K562 (cell line): ENCODE results near the gene AGA. TPM values are rescaled to one million over a fixed set of nuclear protein-coding genes. Genes with fewer than 3 reads are reported as not detected.
A peak's percentile ranks its signal among the peaks of the same experiment; 100 is the strongest.

Source experiments
- ATAC-seq: fragments of 200-7000 bp; cut with Tn5 transposase; 3 replicates; pipeline ENCODE4 v1.9.1; 2020; ENCODE audit warnings: moderate library complexity
- BruUV-seq: library from RNA; stranded (reverse); fragments of 400-500 nt; replicated peaks from 2 replicates; lab custom pipeline; 2021; lab: Mats Ljungman, UMichigan
- CTCF ChIA-PET: fragments of 300-600 bp; formaldehyde crosslinking; extraction: SDS; loops from one replicate; lab custom pipeline; 2021; ENCODE audit warnings: low intra/inter-chr PET ratio; lab: Yijun Ruan, JAX
- POLR2A ChIA-PET: fragments of 300-600, 350-650 bp; sonication (Branson Sonifier 250); formaldehyde crosslinking; extraction: SDS; loops from one replicate; lab custom pipeline; 2021; ENCODE audit warnings: antibody characterized with exemption, inconsistent platforms; lab: Yijun Ruan, JAX
- DNase-seq, 4 experiments: peaks; one replicate each; pipeline versions ENCODE4 v3.0.0 to v3.0.0-alpha.2; 2011 to 2018; ENCODE audit warnings: low spot score in 3 of 4, mixed read lengths in 3 of 4; ENCODE audit errors: extremely low read depth in 1 of 4
- FAIRE-seq: peaks from 2 replicates; lab custom pipeline; 2011; peaks lifted over from hg19 to GRCh38; lab: Jason Lieb, UNC
- H2AFZ ChIP-seq: 2 replicates; pipeline ENCODE4 v1.6.0; 2011; ENCODE audit warnings: low read depth, low read length, control low read depth, inconsistent platforms
- H3K27ac ChIP-seq: fragments of 200-600 bp; 3 replicates; pipeline ENCODE4 v1.8.0; 2011; ENCODE audit warnings: low read depth, mild to moderate bottlenecking, control low read depth, inconsistent platforms, low read length, moderate library complexity, mixed read lengths; ENCODE audit errors: extremely low read depth
- H3K27me3 ChIP-seq, 2 experiments: fragments of 300-600 bp in 1 of 2; 2 replicates in 1 of 2; 3 replicates in 1 of 2; pipeline versions ENCODE4 v1.6.0 to v1.8.0; 2011; ENCODE audit warnings: inconsistent platforms in 2 of 2, low read length in 2 of 2, mild to moderate bottlenecking in 1 of 2, mixed read lengths in 1 of 2, moderate library complexity in 1 of 2; ENCODE audit not compliant: control insufficient read depth in 2 of 2, insufficient read depth in 2 of 2
- H3K36me3 ChIP-seq: fragments of 300-600 bp; 3 replicates; pipeline ENCODE4 v1.8.0; 2011; ENCODE audit warnings: mild to moderate bottlenecking, low read length, inconsistent platforms; ENCODE audit not compliant: control insufficient read depth, insufficient read depth
- H3K4me1 ChIP-seq, 2 experiments: fragments of 200-600 bp in 1 of 2; replicated peaks in 1 of 2; 2 replicates in 1 of 2; 3 replicates in 1 of 2; pipeline versions ENCODE4 v1.5.1 to v1.8.0; 2011; ENCODE audit warnings: inconsistent platforms in 2 of 2, low read length in 2 of 2, mild to moderate bottlenecking in 1 of 2, mixed read lengths in 1 of 2, moderate library complexity in 1 of 2; ENCODE audit not compliant: control insufficient read depth in 2 of 2, insufficient read depth in 2 of 2
- H3K4me2 ChIP-seq: 2 replicates; pipeline ENCODE4 v1.6.1; 2011; ENCODE audit warnings: low read length, control low read depth, inconsistent platforms, mixed read lengths; ENCODE audit not compliant: insufficient read depth
- H3K4me3 ChIP-seq: fragments of 200-600 bp; sonication (generic), shearing (Covaris generic); 2 replicates; pipeline ENCODE4 v1.5.1; 2016; ENCODE audit warnings: control low read depth, inconsistent platforms
- H3K79me2 ChIP-seq: fragments of 200-600 bp; 3 replicates; pipeline ENCODE4 v1.8.0; 2011; ENCODE audit warnings: low read length, inconsistent platforms; ENCODE audit not compliant: control insufficient read depth, insufficient read depth
- H3K9ac ChIP-seq, 2 experiments: 2 replicates each; pipeline versions ENCODE4 v1.6.0 to v1.6.1; 2011; ENCODE audit warnings: low read depth in 2 of 2, low read length in 2 of 2, control low read depth in 1 of 2, inconsistent platforms in 1 of 2, mild to moderate bottlenecking in 1 of 2, mixed read lengths in 1 of 2; ENCODE audit not compliant: insufficient read depth in 1 of 2
- H3K9me1 ChIP-seq: one replicate; pipeline ENCODE4 v1.6.0; 2011; ENCODE audit warnings: inconsistent platforms, mild to moderate bottlenecking, low read length, moderate library complexity; ENCODE audit not compliant: control insufficient read depth, insufficient read depth
- H3K9me3 ChIP-seq: replicated peaks from 2 replicates; pipeline ENCODE4 v1.5.1; 2011; ENCODE audit warnings: low read depth, low read length, inconsistent platforms; ENCODE audit not compliant: control insufficient read depth, insufficient read depth
- H4K20me1 ChIP-seq: replicated peaks from 2 replicates; pipeline ENCODE4 v1.6.1; 2011; ENCODE audit warnings: low read length, inconsistent platforms, mixed read lengths; ENCODE audit not compliant: control insufficient read depth, insufficient read depth
- BCL6 ChIP-seq: fragments of 250-450 bp; sonication (Bioruptor Pico); IDR thresholded peaks from 2 replicates; pipeline ENCODE4 v1.4.0; 2020
- ETV1 ChIP-seq: fragments of 450-650 bp; conservative IDR thresholded peaks from 2 replicates; pipeline ENCODE4 v1.6.1; 2016; ENCODE audit warnings: missing genetic modification characterization, control low read depth, low read depth, missing compliant biosample characterization
- ID3 ChIP-seq, 2 experiments: fragments of 250-450 bp in 1 of 2; fragments of 450-650 bp in 1 of 2; sonication (Bioruptor Pico) in 1 of 2; IDR thresholded peaks; 2 replicates each; pipeline versions ENCODE4 v1.6.1 to v1.8.0; 2016 to 2021; ENCODE audit warnings: mild to moderate bottlenecking in 2 of 2, moderate library complexity in 2 of 2, missing compliant biosample characterization in 1 of 2, missing genetic modification characterization in 1 of 2
- PPARD ChIP-seq: fragments of 250-450 bp; sonication (Bioruptor Pico); IDR thresholded peaks from 2 replicates; pipeline ENCODE4 v1.8.0; 2022; ENCODE audit warnings: inconsistent platforms, mild to moderate bottlenecking, moderate library complexity
- PTTG1 ChIP-seq: fragments of 450-650 bp; IDR thresholded peaks from 2 replicates; pipeline ENCODE4 v1.6.1; 2016; ENCODE audit warnings: low read depth, mild to moderate bottlenecking, missing genetic modification characterization, missing compliant biosample characterization
- SMC3 ChIP-seq: conservative IDR thresholded peaks from 2 replicates; pipeline ENCODE4 v1.6.1; 2011; ENCODE audit warnings: low read depth, low read length, improper control_type of control experiment; ENCODE audit not compliant: insufficient read depth
- STAT6 ChIP-seq: sonication (generic); formaldehyde crosslinking; IDR thresholded peaks from 2 replicates; pipeline ENCODE4 v1.8.1; 2023; ENCODE audit warnings: mild to moderate bottlenecking, missing genetic modification reagents
- TSHZ1 ChIP-seq: fragments of 250-450 bp; sonication (Bioruptor Pico); IDR thresholded peaks from 2 replicates; pipeline ENCODE4 v1.4.0; 2020; ENCODE audit warnings: mild to moderate bottlenecking, moderate library complexity
- WGBS: fragments of 100-300 bp; shearing (Covaris generic); methylation state at CpG from one replicate; pipeline ENCODE4 v1.1.6; 2016; ENCODE audit warnings: low coverage, mixed read lengths; ENCODE audit not compliant: insufficient coverage; ENCODE audit errors: missing lambda C conversion rate; 5-methylcytosine and 5-hydroxymethylcytosine counted together
- in situ Hi-C: fragments of 300-500 bp; cut with MboI; formaldehyde crosslinking; loops from 4 replicates; pipeline ENCODE4 v1.15.0; 2018; ENCODE audit warnings: inconsistent platforms, mixed read lengths
- intact Hi-C: fragments of 100-400 bp; cut with micrococcal nuclease; formaldehyde crosslinking; loops from 2 replicates; pipeline ENCODE4 v1.14.2; 2022
- polyA plus RNA-seq, 8 experiments: library from polyadenylated mRNA; depleted of rRNA in 4 of 8; stranded (reverse) in 5 of 8; unstranded in 3 of 8; fragments of >200 nt; fragmentation: Nextera tagmentation in 2 of 8; fragmentation: Illumina TruSeq in 1 of 8; extraction: Ambion mirVana in 2 of 8; extraction: Trizol in 1 of 8; gene quantifications; 2 replicates each; pipeline versions ENCODE4 v1.2.1 to v1.2.3, GENCODE V29; 2011 to 2014; ENCODE audit warnings: inconsistent platforms in 1 of 8, missing spikeins in 1 of 8
- total RNA-seq, 7 experiments: library from RNA; depleted of rRNA in 6 of 7; stranded (reverse); fragments of >200 nt in 6 of 7; fragmentation: Illumina TruSeq in 2 of 7; extraction: Trizol in 2 of 7; gene quantifications; 2 replicates each; pipeline versions ENCODE4 v1.2.1 to v1.2.3, GENCODE V29; 2011 to 2021; ENCODE audit warnings: low replicate concordance in 1 of 7

AGA gene
- total and polyA plus RNA-seq, 9 of the 15 experiments (the other 6 are each of a cell fraction or from before 2014, with no cell fraction given) = 8.5 to 25.0 (median 12.6) TPM

GRCh38 chr4:177404986-177405385 is 37.3 kb downstream of the AGA start:
- Histone ChIP-seq H3K36me3 (no peaks in the 10 kb centered on the region), H3K27me3 (peaks cover 11 to 25% of the 10 kb centered on the region in 2 experiments; a peak in 4 of 5 replicates), H3K79me2 (no peaks in the 10 kb centered on the region), H2AFZ (no peak overlapping the region), H3K4me1 (peaks cover 0 to 3% of the 10 kb centered on the region in 2 experiments; a peak in 1 of 5 replicates), H3K9ac (no peak overlapping the region), H3K9me1 (no peaks in the 10 kb centered on the region), H3K4me3 (no peak overlapping the region), H3K9me3 (no peaks in the 10 kb centered on the region), H4K20me1 (no peaks in the 10 kb centered on the region), H3K4me2 (no peak overlapping the region), H3K27ac (no peak overlapping the region)
- 0% methylated on average over 4 of the region's 4 CpGs for WGBS
- BruUV-seq = no TSS peak
- FAIRE-seq (no peak), DNase-seq (no peak), ATAC-seq (no peak)
- ChIA-PET POLR2A (interaction anchor here (1.0 kb wide), 1 partner anchor 18 kb away, joined by 3 read pairs; no protein-coding TSS in a partner anchor), CTCF (no interaction called here)
- intact Hi-C loops = no loop called here
- in situ Hi-C loops = no loop called here
- TF ChIP-seq SMC3 (no peak), PPARD (CRISPR knock-in tag) (no peak), BCL6 (no peak)

GRCh38 chr4:177404342-177404741 is 37.9 kb downstream of the AGA start:
- ChIA-PET POLR2A (interaction anchor here (1.0 kb wide), 1 partner anchor 19 kb away, joined by 3 read pairs; no protein-coding TSS in a partner anchor), CTCF (no interaction called here)
- H3K27me3 ChIP-seq = peaks cover 11 to 21% of the 10 kb centered on the region in 2 experiments; a peak in 4 of 5 replicates
- H3K9me1 ChIP-seq = no peaks in the 10 kb centered on the region
- intact Hi-C loops (no loop called here), in situ Hi-C loops (no loop called here)
- H3K4me3 ChIP-seq = no peak overlapping the region
- H2AFZ ChIP-seq = no peak overlapping the region
- H3K9ac ChIP-seq = no peak overlapping the region
- H4K20me1 ChIP-seq = no peaks in the 10 kb centered on the region
- ATAC-seq (no peak), DNase-seq (no peak), FAIRE-seq (no peak)
- H3K9me3 ChIP-seq = no peaks in the 10 kb centered on the region
- 0% methylated on average over 3 of the region's 3 CpGs for WGBS
- H3K4me1 ChIP-seq = peaks cover 0 to 3% of the 10 kb centered on the region in 2 experiments; a peak in 1 of 5 replicates
- no peaks in the 10 kb centered on the region for H3K36me3 ChIP-seq
- no peak overlapping the region for H3K4me2 ChIP-seq
- no TSS peak for BruUV-seq
- no peak overlapping the region for H3K27ac ChIP-seq
- H3K79me2 ChIP-seq = no peaks in the 10 kb centered on the region
- TF ChIP-seq ETV1 (tag) = peak; percentile 64
- peak; percentile 61; the same call in 1 of the 2 replicates for TF ChIP-seq PTTG1 (tag)
- TF ChIP-seq STAT6 (CRISPR knock-in tag) = no peak
- 0 out of 2 replicates have a peak, but pooled peaks have one; percentile 27 for TF ChIP-seq TSHZ1
- no peak for TF ChIP-seq ID3 (CRISPR knock-in tag; IDR thresholded peaks at IDR 0.05)
- 0 out of 2 replicates have a peak, but pooled peaks have one; percentile 21 for TF ChIP-seq ID3 (tag; IDR thresholded peaks at IDR 0.05)
